ENCODE measurements around the gene FAM20B.

DNA sequence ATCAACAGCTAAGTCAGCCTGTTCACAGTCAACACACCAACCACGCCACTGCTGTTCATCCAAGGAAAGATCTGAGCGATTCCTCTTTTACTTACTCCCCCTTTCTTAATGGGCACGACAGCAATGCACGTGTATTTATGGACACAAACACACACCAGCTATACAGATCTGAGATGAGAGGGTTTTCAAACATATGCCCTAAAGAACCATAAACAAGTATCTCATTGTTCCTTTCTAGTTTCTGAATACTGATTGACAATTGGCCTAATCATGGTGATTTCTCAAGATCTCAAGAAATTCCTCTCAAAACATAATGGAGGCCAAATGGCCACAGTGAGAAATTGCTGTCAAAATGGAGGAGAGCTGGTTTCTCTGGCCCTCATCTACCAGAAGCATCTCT, 74.2 kb downstream of the FAM20B start:
- no peak for TF ChIP-seq ZNF274 (IDR thresholded peaks at IDR 0.05; ENCODE audit: low read depth, low read length)
- TF ChIP-seq YY1 (IDR thresholded peaks at IDR 0.05; ENCODE audit: insufficient read depth, insufficient read length) = no peak

All from NT2/D1 (cell line).